HepG2 (cell line): ENCODE data around the gene RNASE4. TPM values are rescaled to one million over a fixed set of nuclear protein-coding genes. Genes with fewer than 3 reads are reported as not detected.

Source experiments
- E2F2 ChIP-seq: sonication (generic); formaldehyde crosslinking; IDR thresholded peaks from 2 replicates; pipeline ENCODE4 v1.4.0; 2020; ENCODE audit warnings: missing genetic modification reagents, borderline replicate concordance
- ELK4 ChIP-seq: sonication (generic); formaldehyde crosslinking; IDR thresholded peaks from 2 replicates; pipeline ENCODE4 v1.9.0; 2021; ENCODE audit warnings: missing genetic modification reagents, borderline replicate concordance
- ESRRA ChIP-seq: sonication (generic); formaldehyde crosslinking; IDR thresholded peaks from 2 replicates; pipeline ENCODE4 v1.5.1; 2020; ENCODE audit warnings: mild to moderate bottlenecking, low read depth, missing genetic modification reagents
- FLYWCH1 ChIP-seq: sonication (generic); formaldehyde crosslinking; IDR thresholded peaks from 2 replicates; pipeline ENCODE4 v1.8.1; 2023; ENCODE audit warnings: mild to moderate bottlenecking, missing genetic modification reagents
- IRX3 ChIP-seq: sonication (generic); formaldehyde crosslinking; IDR thresholded peaks from 2 replicates; pipeline ENCODE4 v1.8.1; 2023; ENCODE audit warnings: mild to moderate bottlenecking, low read depth, missing genetic modification reagents, borderline replicate concordance
- MATR3 ChIP-seq: sonication (generic); formaldehyde crosslinking; IDR thresholded peaks from 2 replicates; pipeline ENCODE4 v1.4.0; 2020; ENCODE audit warnings: missing genetic modification reagents
- NFYB ChIP-seq: sonication (generic); formaldehyde crosslinking; IDR thresholded peaks from 2 replicates; pipeline ENCODE4 v1.4.0; 2020; ENCODE audit warnings: missing genetic modification reagents
- NR2C2 ChIP-seq: sonication (generic); formaldehyde crosslinking; IDR thresholded peaks from 2 replicates; pipeline ENCODE4 v1.4.0; 2020; ENCODE audit warnings: missing genetic modification reagents, mild to moderate bottlenecking, moderate library complexity, borderline replicate concordance
- NR3C1 ChIP-seq: sonication (generic); formaldehyde crosslinking; IDR thresholded peaks from 2 replicates; pipeline ENCODE4 v1.4.0; 2020; ENCODE audit warnings: missing genetic modification reagents
- RAD21 ChIP-seq: fragments of 450-650 bp; formaldehyde crosslinking; IDR thresholded peaks from 2 replicates; pipeline ENCODE4 v1.5.0; 2020; ENCODE audit warnings: mild to moderate bottlenecking
- RBAK ChIP-seq: sonication (generic); formaldehyde crosslinking; IDR thresholded peaks from 2 replicates; pipeline ENCODE4 v1.5.1; 2020; ENCODE audit warnings: mild to moderate bottlenecking, missing genetic modification reagents
- SP5 ChIP-seq: IDR thresholded peaks from 2 replicates; pipeline ENCODE4 v1.6.1; 2016; ENCODE audit warnings: low read depth, borderline replicate concordance
- STAT5B ChIP-seq: sonication (generic); formaldehyde crosslinking; IDR thresholded peaks from 2 replicates; pipeline ENCODE4 v1.4.0; 2020; ENCODE audit warnings: missing genetic modification reagents
- ZNF543 ChIP-seq: sonication (generic); formaldehyde crosslinking; IDR thresholded peaks from 2 replicates; pipeline ENCODE4 v1.4.0; 2020; ENCODE audit warnings: mild to moderate bottlenecking, missing genetic modification reagents
- ZNF724P ChIP-seq: sonication (generic); formaldehyde crosslinking; IDR thresholded peaks from 2 replicates; pipeline ENCODE4 v1.8.0; 2022; ENCODE audit warnings: missing genetic modification reagents, borderline replicate concordance
- ZNF775 ChIP-seq: sonication (generic); formaldehyde crosslinking; IDR thresholded peaks from 2 replicates; pipeline ENCODE4 v1.4.0; 2020; ENCODE audit warnings: missing genetic modification reagents, mild to moderate bottlenecking, moderate library complexity, borderline replicate concordance
- ZNF879 ChIP-seq: sonication (generic); formaldehyde crosslinking; IDR thresholded peaks from 2 replicates; pipeline ENCODE4 v1.8.1; 2023; ENCODE audit warnings: missing genetic modification reagents
- polyA plus RNA-seq, 8 experiments: library from polyadenylated mRNA; depleted of rRNA in 3 of 8; stranded (reverse) in 7 of 8; unstranded in 1 of 8; fragments of >200 nt; fragmentation: Illumina TruSeq in 4 of 8; extraction: Trizol in 4 of 8; gene quantifications; 2 replicates each; pipeline versions ENCODE4 v1.2.1 to v1.2.3, GENCODE V29; 2011 to 2016; ENCODE audit warnings: low read depth in 4 of 8, missing spikeins in 1 of 8, mixed read lengths in 1 of 8; ENCODE audit not compliant: insufficient read depth in 1 of 8
- total RNA-seq, 5 experiments: library from RNA; depleted of rRNA; stranded (reverse); fragments of >200 nt; fragmentation: Illumina TruSeq; extraction: Trizol; gene quantifications; 2 replicates each; pipeline ENCODE4 v1.2.3, GENCODE V29; 2016; ENCODE audit warnings: low read depth in 1 of 5
- TF ChIP-seq, protein P1 (sequence below): sonication (generic); formaldehyde crosslinking; IDR thresholded peaks from 2 replicates; pipeline ENCODE4 v1.4.0; 2020; ENCODE audit warnings: mild to moderate bottlenecking, low read depth, missing genetic modification reagents
- TF ChIP-seq, protein P2 (sequence below), 2 experiments: IDR thresholded peaks; 2 replicates each; pipeline ENCODE4 v1.6.1; 2011 to 2012; ENCODE audit warnings: low read length in 2 of 2, borderline replicate concordance in 1 of 2, low read depth in 1 of 2, mild to moderate bottlenecking in 1 of 2, moderate library complexity in 1 of 2

Gene RNASE4
- total and polyA plus RNA-seq, 2 of the 13 experiments (the other 11 are each of a cell fraction or from before 2014, with no cell fraction given), result 109 to 983 TPM

DNA sequence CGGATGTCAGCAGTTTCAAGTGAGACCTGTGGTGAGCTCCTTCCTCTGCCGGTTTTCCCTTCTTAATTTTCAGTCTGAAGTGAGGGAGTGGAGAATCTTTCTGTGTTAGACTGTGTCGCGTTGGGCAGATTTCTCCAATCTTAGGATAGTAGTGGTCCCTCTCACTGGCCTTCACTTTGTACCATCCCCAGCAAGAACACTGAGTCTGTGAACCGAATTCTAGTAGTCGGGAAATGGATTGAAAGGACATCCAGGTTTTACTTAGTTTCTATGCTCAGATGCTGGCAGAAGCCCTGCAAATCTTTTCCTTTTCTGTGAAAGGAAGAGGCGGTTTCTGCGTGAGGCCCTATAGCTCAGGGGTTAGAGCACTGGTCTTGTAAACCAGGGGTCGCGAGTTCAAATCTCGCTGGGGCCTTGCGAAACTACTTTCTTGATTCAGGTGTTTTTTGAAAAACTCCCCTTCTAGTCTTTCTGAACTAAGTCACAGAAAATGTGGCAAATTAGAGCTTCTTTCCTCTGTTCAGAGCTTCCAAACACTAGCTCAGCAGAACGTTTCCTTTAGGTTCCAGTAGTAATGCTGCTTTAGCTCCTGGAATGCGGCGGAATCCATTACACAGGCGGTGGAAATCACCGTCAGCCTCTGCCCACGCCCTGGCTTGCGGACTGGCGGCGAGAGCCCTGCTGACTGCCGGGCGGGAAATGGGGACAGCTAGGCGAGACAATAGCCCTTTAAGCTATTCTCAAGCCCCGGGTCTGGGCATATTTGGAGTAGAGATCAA, 2.8 kb upstream of the RNASE4 start (continued):
- TF ChIP-seq NR3C1 (CRISPR knock-in tag), result no peak
- TF ChIP-seq ZNF879 (CRISPR knock-in tag), result no peak
- TF ChIP-seq MATR3, result no peak
- TF ChIP-seq ZNF724P (CRISPR knock-in tag), result no peak
- TF ChIP-seq, protein P1, sequence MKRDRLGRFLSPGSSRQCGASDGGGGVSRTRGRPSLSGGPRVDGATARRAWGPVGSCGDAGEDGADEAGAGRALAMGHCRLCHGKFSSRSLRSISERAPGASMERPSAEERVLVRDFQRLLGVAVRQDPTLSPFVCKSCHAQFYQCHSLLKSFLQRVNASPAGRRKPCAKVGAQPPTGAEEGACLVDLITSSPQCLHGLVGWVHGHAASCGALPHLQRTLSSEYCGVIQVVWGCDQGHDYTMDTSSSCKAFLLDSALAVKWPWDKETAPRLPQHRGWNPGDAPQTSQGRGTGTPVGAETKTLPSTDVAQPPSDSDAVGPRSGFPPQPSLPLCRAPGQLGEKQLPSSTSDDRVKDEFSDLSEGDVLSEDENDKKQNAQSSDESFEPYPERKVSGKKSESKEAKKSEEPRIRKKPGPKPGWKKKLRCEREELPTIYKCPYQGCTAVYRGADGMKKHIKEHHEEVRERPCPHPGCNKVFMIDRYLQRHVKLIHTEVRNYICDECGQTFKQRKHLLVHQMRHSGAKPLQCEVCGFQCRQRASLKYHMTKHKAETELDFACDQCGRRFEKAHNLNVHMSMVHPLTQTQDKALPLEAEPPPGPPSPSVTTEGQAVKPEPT (CRISPR knock-in tag), result no peak
- 0 out of 2 replicates have a peak, but pooled peaks have one; percentile 38 for TF ChIP-seq ZNF775 (CRISPR knock-in tag)
- peak; percentile 31; the same call in 1 of the 2 replicates for TF ChIP-seq RAD21 (CRISPR knock-in tag)
- no peak for TF ChIP-seq FLYWCH1 (CRISPR knock-in tag)
- no peak for TF ChIP-seq STAT5B (CRISPR knock-in tag)
- no peak for TF ChIP-seq ELK4 (CRISPR knock-in tag)
- TF ChIP-seq ZNF543 (CRISPR knock-in tag), result no peak
- TF ChIP-seq NFYB, result peak; percentile 20; the same call in 1 of the 2 replicates
- 0 out of 2 replicates have a peak, but pooled peaks have one; percentile 20 for TF ChIP-seq E2F2 (CRISPR knock-in tag)
- TF ChIP-seq RBAK (CRISPR knock-in tag), result no peak; the same call in 1 of the 2 replicates
- TF ChIP-seq NR2C2 (CRISPR knock-in tag), result 0 out of 2 replicates have a peak, but pooled peaks have one; percentile 53
- TF ChIP-seq ESRRA (CRISPR knock-in tag), result peak; percentile 73; the same call in 1 of the 2 replicates
- TF ChIP-seq, protein P2, sequence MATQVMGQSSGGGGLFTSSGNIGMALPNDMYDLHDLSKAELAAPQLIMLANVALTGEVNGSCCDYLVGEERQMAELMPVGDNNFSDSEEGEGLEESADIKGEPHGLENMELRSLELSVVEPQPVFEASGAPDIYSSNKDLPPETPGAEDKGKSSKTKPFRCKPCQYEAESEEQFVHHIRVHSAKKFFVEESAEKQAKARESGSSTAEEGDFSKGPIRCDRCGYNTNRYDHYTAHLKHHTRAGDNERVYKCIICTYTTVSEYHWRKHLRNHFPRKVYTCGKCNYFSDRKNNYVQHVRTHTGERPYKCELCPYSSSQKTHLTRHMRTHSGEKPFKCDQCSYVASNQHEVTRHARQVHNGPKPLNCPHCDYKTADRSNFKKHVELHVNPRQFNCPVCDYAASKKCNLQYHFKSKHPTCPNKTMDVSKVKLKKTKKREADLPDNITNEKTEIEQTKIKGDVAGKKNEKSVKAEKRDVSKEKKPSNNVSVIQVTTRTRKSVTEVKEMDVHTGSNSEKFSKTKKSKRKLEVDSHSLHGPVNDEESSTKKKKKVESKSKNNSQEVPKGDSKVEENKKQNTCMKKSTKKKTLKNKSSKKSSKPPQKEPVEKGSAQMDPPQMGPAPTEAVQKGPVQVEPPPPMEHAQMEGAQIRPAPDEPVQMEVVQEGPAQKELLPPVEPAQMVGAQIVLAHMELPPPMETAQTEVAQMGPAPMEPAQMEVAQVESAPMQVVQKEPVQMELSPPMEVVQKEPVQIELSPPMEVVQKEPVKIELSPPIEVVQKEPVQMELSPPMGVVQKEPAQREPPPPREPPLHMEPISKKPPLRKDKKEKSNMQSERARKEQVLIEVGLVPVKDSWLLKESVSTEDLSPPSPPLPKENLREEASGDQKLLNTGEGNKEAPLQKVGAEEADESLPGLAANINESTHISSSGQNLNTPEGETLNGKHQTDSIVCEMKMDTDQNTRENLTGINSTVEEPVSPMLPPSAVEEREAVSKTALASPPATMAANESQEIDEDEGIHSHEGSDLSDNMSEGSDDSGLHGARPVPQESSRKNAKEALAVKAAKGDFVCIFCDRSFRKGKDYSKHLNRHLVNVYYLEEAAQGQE (IDR thresholded peaks at IDR 0.05; ENCODE audit: borderline replicate concordance in 1 of 2, low read depth in 1 of 2, low read length in 2 of 2), result 0 out of 4 replicates have a peak, but pooled peaks of 1 of the 2 experiments have one; percentile 45
- no peak for TF ChIP-seq IRX3 (CRISPR knock-in tag)
- TF ChIP-seq SP5 (CRISPR knock-in tag), result no peak
